Activated CD8-positive, alpha-beta memory T cell treated with anti-CD3 and anti-CD28 coated beads for 1 hour (primary cell): Measurements from ENCODE around the gene C2orf72.
"Not testable (repeated sequence)": the region's sequence is repeated elsewhere in the genome, so short reads cannot be mapped to it uniquely, and the experiment has no call there.

Source experiments
- DNase-seq, 2 donors: peaks; one replicate each; pipeline ENCODE4 v3.0.0-alpha.2; 2020; ENCODE audit warnings: low read depth in 1 of 2; ENCODE audit errors: extremely low read depth in 1 of 2

C2orf72 gene

DNA sequence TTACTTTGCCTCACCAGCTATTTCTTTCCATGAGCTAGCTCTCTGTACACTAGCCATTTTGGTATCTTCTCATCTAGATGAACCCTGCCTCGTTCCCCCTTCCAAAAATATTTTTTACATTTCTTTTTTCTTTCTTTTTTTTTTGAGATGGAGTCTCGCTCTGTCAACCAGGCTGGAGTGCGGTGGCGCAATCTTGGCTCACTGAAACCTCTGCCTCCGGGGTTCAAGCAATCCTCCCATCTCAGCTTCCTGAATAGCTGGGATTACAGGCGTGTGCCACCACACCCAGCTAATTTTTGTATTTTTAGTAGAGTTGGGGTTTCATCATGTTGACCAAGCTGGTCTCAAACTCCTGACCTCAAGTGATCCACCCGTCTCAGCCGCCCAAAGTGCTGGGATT, 30.2 kb downstream of the C2orf72 start:
- not testable (repeated sequence) for DNase-seq

DNA sequence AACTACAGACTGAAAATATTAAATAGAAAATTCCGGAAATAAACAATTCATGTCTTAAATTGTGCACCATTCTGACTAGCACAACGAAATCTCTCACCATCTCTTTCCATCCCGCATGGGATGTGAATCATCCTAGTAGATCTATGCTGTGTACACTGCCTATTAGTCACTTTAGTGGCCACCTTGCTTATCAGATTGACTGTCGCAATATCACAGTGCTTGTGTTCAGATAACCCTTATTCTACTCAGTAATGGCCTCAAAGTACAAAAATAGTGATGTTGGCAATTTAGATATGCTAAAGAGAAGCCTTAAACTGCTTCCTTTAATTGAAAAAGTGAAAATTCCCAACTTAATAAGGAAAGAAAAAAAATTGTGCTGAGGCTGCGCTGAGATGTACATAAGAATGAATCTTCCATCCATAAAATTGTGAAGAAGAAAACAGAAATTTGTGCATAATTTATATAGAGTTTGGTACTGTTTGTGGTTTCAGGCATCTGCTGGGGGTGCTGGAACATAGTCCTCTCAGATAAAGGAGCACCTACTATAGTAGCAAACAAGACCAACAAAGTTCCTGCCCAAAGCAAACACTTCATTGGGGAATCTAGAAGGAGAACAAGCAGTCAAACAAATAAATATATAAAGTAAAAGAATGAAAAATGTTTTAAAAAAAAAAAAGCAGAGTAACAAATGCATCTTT, 31.4 kb downstream of the C2orf72 start:
- no peak for DNase-seq

DNA sequence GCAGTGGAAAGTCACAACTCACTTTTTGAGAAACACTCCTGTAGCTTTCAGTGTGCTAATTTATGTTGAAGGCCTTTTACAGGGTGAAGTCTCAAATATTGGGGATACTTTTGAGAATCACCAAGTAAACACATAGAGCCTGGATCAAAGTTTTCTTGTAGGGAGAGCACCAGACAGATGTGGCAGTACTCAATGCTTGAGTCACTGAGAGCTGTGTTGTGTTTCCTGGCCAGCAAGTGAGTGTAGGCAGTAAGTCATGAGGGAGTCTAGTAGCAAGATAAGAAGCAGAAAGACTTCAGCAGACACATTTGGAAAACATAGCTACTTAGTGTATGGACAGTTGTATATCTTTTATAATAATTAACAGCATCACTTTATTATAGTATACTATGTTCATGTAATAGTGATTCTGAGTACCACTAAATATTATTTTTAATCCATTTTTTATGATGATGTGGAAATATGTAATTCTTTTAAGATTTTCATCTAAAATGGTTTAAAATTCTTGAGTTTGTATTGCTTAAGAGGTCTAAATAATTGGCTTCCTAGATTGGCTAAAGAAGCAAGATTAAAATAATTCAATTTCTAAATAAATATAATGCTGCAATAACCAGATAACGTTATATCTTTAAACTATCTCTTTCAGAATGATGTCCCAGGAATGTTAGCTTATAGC, 32.2 kb downstream of the C2orf72 start:
- no peak for DNase-seq

DNA sequence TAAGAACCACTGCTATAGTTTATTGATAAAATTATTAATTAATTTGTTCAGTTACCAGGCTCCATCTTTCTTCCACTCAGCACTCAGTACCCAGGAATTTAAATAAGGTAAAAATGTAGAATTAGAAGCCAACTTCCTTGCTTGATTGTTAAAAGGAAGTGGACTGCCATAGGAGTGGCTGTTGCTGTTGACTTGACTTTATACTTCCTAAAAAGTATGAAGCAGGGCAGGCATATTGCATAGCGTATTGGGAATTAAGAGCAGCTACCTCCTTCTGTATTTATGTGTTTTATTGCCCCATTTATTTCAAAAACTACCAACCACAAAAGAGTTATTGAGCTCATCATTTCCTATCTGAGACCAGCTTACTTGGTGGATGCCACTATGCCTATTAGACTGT, 47.2 kb downstream of the C2orf72 start:
- DNase-seq = no peak

DNA sequence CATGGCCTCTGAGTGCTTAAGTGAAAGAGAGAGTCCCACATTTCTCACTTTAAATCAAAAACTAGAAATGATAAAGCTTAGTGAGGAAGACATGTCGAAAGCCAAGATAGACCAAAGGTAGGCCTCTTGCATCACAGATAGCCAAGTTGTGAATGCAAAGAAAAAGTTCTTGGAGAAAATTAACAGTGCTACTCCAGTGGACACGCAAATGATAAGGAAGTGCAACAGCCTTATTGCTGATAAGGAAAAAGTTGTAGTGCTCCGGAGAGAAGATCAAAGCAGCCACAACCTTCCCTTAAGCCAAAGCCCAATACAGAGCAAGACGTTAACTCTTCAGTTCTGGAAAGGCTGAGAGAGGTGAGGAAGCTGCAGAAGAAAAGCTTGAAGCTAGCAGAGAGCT, 51.4 kb downstream of the C2orf72 start:
- DNase-seq = no peak

DNA sequence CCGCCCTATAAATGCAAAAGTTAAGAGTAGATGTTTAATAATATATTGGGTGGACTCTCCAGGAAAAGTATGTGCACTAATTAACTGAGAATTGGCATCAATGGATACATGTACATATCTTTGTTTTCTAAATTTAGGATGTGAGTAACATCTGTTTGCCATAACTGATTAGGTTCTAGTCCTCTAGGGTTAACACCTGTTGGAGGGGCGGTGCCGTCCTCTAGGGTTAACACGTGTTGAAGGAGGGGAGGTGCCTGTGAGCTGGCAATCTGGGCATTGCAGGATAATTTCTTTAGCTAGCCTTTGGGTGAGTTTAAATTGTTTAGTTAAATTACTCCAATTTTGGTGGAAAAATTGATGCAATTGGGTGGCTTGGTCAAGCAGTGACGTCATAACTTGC, 56.6 kb downstream of the C2orf72 start:
- no peak for DNase-seq

DNA sequence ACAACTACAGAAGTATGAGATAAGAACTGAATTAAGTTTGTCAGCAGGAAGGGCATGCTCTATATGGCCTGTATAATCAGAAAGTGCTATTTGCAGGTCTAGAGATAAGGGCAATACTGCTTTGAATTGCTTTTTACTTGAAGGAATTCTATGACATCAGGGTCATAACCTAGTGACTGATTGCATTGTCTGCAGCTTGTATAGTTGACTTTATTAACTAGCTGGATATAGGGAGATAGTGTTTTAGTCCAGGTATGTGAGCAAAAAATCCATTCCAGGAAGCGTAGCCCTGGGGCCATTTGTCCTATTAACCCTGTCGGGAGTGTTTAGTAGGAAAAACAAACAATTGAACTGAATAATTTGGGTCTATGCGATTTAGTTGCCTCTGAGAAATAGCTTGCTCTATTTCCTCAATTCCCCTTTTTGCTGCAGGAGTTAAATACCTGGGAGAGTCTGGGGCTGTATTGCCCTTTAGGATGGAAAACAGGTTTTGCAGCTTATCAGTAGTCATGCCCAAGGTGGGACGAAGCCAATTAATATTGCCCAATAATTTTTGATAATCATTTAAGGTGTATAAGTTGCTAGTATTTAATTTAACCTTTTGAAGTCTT, 57.5 kb downstream of the C2orf72 start:
- DNase-seq = no peak
